GM18951 (cell line): ENCODE results near the gene NBEA.
"Not testable (repeated sequence)": the region's sequence is repeated elsewhere in the genome, so short reads cannot be mapped to it uniquely, and the experiment has no call there.

Source experiments
- POLR2A ChIP-seq: IDR thresholded peaks from 4 replicates; pipeline ENCODE4 v1.6.1; 2011; ENCODE audit warnings: mild to moderate bottlenecking; ENCODE audit not compliant: insufficient read length, insufficient read depth; ENCODE audit errors: extremely low read depth
- in situ Hi-C: fragments of 300-500 bp; cut with MboI; formaldehyde crosslinking; loops from one replicate; pipeline ENCODE4 v1.12.0; 2022; ENCODE audit warnings: low sequenced_read_pairs, mixed read lengths, inconsistent platforms; ENCODE audit not compliant: unreplicated experiment

Gene NBEA

DNA sequence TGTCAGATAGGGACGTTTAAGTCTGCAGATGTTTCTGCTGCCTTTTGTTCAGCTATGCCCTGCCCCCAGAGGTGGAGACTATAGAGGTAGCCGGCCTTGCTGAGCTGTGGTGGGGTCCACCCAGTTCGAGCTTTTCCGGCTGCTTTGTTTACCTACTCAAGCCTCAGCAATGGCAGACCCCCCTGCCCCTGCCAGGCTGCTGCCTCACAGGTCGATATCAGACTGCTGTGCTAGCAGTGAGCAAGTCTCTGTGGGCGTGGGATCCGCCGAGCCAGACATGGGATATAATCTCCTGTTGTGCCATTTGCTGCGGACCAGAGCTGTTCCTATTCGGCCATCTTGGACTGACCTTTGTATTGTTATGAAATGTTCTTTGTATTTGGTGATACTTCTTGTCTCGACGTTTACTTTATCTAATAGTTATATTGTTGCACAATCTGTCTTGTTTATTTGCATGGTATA is 46.3 kb downstream of the NBEA start:
- in situ Hi-C loops: no loop called here
- no peak for TF ChIP-seq POLR2A

GRCh38 chr13:34990399-34991214 is 48.5 kb downstream of the NBEA start:
- TF ChIP-seq POLR2A: no peak
- in situ Hi-C loops: no loop called here

DNA sequence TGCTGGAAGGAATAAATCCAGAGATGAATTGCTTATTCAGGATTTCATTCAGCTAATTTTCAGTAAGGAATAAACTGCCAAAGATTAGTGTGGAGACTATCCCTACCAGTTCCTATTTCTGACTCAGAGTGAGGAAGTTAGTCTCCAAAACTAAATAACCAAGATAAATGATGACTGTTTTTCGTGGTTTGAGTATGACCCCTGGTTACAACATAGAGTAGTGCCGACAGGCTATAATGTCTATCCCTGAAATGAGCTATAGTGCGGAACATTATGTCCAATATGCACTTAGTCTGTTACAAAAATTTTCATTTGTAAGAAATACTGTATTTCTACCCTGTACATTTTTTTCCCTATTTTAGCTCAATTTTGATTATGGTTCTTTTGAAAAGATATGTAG is 51.4 kb downstream of the NBEA start:
- in situ Hi-C loops: no loop called here
- TF ChIP-seq POLR2A: no peak

GRCh38 chr13:35003734-35004133 is 61.7 kb downstream of the NBEA start:
- in situ Hi-C loops: not testable (repeated sequence)

GRCh38 chr13:35005051-35005450 is 63.0 kb downstream of the NBEA start:
- no peak for TF ChIP-seq POLR2A
- in situ Hi-C loops: no loop called here

- TF ChIP-seq POLR2A: no peak
- in situ Hi-C loops: no loop called here
Observed at GRCh38 chr13:35014606-35015213, 72.6 kb downstream of the NBEA start.

- no peak for TF ChIP-seq POLR2A
- in situ Hi-C loops: no loop called here
Observed at GRCh38 chr13:35016362-35017112, 74.5 kb downstream of the NBEA start.

DNA sequence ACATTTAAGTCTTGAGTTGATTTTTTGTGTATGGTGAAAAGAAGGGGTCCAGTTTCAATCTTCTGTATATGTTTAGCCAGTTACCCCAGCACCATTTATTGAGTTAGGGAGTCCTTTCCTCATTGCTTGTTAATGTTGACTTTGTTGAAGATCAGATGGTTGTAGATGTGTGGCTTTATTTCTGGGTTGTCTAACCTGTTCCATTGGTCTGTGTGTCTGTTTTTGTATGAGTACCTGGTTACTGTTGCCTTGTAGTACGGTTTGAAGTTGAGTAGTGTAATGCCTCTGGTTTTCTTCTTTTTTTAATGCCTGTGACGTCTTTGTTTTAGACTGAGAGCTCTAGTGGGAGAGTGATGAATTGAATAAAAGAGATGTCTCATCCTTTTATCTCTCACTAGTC is 83.2 kb downstream of the NBEA start:
- in situ Hi-C loops: no loop called here
- TF ChIP-seq POLR2A: no peak

GRCh38 chr13:35028338-35028867 is 86.3 kb downstream of the NBEA start:
- in situ Hi-C loops: no loop called here
- no peak for TF ChIP-seq POLR2A

DNA sequence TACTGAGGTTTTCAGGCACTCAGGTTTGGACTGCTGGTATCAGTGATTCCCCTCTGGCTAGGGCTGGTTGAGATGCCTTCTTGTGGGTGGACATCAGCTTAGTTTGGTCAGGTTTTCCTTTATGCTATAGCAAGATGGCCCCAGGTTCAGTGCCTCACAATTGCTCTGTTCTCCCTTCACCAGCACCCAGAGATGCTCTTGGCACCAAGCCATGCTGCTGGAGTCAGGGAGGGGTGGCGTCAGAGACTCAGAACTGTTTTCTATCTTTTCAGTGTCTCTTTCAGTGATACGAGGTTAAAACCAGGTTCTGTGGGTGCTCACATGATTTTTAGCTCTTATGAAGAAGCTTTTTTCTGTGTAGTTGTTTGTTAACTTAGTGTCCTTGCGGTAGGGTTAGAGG is 96.9 kb downstream of the NBEA start:
- in situ Hi-C loops: no loop called here
- TF ChIP-seq POLR2A: no peak

GRCh38 chr13:35046587-35046986 is 104.5 kb downstream of the NBEA start:
- in situ Hi-C loops: no loop called here

GRCh38 chr13:35055705-35056104 is 113.6 kb downstream of the NBEA start:
- TF ChIP-seq POLR2A: no peak
- in situ Hi-C loops: no loop called here

More at GRCh38 chr13:35046587-35046986, 104.5 kb downstream of the NBEA start:
- no peak for TF ChIP-seq POLR2A

- no peak for TF ChIP-seq POLR2A
- in situ Hi-C loops: no loop called here
Observed at GRCh38 chr13:35057858-35058257, 115.8 kb downstream of the NBEA start.

- in situ Hi-C loops: not testable (repeated sequence)
Observed at GRCh38 chr13:35058585-35058984, 116.5 kb downstream of the NBEA start.

GRCh38 chr13:35086667-35087066 is 144.6 kb downstream of the NBEA start:
- in situ Hi-C loops: no loop called here

More at GRCh38 chr13:35086667-35087066, 144.6 kb downstream of the NBEA start:
- TF ChIP-seq POLR2A: no peak
